Ishikawa (cell line): ENCODE measurements around the gene TECPR2.

ENCODE experiments used
- CEBPB ChIP-seq: IDR thresholded peaks from 2 replicates; pipeline ENCODE4 v1.6.1; 2012
- CREB1 ChIP-seq: IDR thresholded peaks from 2 replicates; pipeline ENCODE4 v1.6.1; 2012; ENCODE audit warnings: low read depth
- EGR1 ChIP-seq: IDR thresholded peaks from 2 replicates; pipeline ENCODE4 v1.6.1; 2012
- EP300 ChIP-seq: IDR thresholded peaks from 2 replicates; pipeline ENCODE4 v1.6.1; 2012; ENCODE audit warnings: borderline replicate concordance
- FOXM1 ChIP-seq: IDR thresholded peaks from 2 replicates; pipeline ENCODE4 v1.6.1; 2012; ENCODE audit warnings: low read depth, borderline replicate concordance
- NFIC ChIP-seq: IDR thresholded peaks from 2 replicates; pipeline ENCODE4 v1.6.1; 2012
- RAD21 ChIP-seq: IDR thresholded peaks from 2 replicates; pipeline ENCODE4 v1.6.1; 2012; ENCODE audit warnings: low read depth
- TAF1 ChIP-seq: IDR thresholded peaks from 2 replicates; pipeline ENCODE4 v1.6.1; 2012; ENCODE audit warnings: low read depth, mild to moderate bottlenecking
- TCF12 ChIP-seq: IDR thresholded peaks from 2 replicates; pipeline ENCODE4 v1.6.1; 2012; ENCODE audit warnings: low read depth
- TEAD4 ChIP-seq: IDR thresholded peaks from 2 replicates; pipeline ENCODE4 v1.6.1; 2012
- YY1 ChIP-seq: IDR thresholded peaks from 2 replicates; pipeline ENCODE4 v1.6.1; 2012; ENCODE audit warnings: low read depth
- ZBTB7A ChIP-seq: IDR thresholded peaks from 2 replicates; pipeline ENCODE4 v1.6.1; 2012; ENCODE audit warnings: low read depth
- TF ChIP-seq, protein P1 (sequence below): IDR thresholded peaks from 2 replicates; pipeline ENCODE4 v1.6.1; 2012
- TF ChIP-seq, protein P2 (sequence below): IDR thresholded peaks from 2 replicates; pipeline ENCODE4 v1.6.1; 2012; ENCODE audit warnings: low read depth, mild to moderate bottlenecking
- TF ChIP-seq, protein P3 (sequence below): IDR thresholded peaks from 2 replicates; pipeline ENCODE4 v1.6.1; 2012

TECPR2 gene

DNA sequence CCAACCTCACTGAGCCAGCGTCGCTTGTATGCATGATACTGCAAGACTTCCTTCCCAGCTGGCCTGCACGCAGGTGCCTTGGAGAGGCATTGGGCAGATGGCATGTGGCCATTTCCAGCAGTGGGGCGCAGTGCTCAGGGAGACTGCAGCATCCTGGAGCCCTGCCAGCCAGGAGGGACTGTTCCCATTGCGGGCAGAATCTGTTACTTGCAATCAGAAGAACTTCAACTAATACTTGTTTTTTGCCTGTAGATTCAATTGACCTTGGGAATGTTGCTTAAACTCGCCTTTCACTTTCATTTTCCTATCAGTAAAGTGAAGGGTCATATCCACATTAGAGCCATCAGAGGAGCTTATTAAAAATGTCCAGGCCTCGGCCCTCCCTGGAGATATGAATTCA lies 117.0 kb downstream of the TECPR2 start:
- TF ChIP-seq CEBPB, result no peak
- TF ChIP-seq TCF12, result no peak
- no peak for TF ChIP-seq ZBTB7A

DNA sequence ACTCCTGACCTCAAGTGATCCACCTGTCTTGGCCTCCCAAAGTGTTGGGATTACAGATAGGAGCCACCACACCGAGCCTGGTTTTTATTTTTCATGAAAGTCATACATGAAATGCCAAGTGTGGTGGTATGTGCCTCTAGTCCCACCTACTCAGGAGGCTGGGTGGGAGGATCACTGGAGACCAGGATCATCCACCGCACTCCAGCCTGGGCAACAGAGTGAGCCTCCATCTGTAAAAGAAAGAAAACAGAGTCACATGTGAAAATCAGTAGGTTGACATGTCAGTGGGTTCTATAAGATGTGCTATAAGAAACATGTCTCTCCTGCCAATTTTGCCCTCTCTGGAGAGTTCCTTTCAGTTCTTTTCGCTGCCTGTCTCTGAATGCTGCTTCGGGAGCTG lies 118.6 kb downstream of the TECPR2 start:
- TF ChIP-seq NFIC (no peak), RAD21 (no peak), EGR1 (no peak), TCF12 (no peak), YY1 (no peak), TEAD4 (no peak), FOXM1 (no peak), EP300 (no peak), ZBTB7A (no peak), CREB1 (no peak), CEBPB (no peak), TAF1 (no peak)
- TF ChIP-seq, protein P1, sequence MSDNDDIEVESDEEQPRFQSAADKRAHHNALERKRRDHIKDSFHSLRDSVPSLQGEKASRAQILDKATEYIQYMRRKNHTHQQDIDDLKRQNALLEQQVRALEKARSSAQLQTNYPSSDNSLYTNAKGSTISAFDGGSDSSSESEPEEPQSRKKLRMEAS, result no peak
- TF ChIP-seq, protein P2, sequence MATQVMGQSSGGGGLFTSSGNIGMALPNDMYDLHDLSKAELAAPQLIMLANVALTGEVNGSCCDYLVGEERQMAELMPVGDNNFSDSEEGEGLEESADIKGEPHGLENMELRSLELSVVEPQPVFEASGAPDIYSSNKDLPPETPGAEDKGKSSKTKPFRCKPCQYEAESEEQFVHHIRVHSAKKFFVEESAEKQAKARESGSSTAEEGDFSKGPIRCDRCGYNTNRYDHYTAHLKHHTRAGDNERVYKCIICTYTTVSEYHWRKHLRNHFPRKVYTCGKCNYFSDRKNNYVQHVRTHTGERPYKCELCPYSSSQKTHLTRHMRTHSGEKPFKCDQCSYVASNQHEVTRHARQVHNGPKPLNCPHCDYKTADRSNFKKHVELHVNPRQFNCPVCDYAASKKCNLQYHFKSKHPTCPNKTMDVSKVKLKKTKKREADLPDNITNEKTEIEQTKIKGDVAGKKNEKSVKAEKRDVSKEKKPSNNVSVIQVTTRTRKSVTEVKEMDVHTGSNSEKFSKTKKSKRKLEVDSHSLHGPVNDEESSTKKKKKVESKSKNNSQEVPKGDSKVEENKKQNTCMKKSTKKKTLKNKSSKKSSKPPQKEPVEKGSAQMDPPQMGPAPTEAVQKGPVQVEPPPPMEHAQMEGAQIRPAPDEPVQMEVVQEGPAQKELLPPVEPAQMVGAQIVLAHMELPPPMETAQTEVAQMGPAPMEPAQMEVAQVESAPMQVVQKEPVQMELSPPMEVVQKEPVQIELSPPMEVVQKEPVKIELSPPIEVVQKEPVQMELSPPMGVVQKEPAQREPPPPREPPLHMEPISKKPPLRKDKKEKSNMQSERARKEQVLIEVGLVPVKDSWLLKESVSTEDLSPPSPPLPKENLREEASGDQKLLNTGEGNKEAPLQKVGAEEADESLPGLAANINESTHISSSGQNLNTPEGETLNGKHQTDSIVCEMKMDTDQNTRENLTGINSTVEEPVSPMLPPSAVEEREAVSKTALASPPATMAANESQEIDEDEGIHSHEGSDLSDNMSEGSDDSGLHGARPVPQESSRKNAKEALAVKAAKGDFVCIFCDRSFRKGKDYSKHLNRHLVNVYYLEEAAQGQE, result no peak
- TF ChIP-seq, protein P3, sequence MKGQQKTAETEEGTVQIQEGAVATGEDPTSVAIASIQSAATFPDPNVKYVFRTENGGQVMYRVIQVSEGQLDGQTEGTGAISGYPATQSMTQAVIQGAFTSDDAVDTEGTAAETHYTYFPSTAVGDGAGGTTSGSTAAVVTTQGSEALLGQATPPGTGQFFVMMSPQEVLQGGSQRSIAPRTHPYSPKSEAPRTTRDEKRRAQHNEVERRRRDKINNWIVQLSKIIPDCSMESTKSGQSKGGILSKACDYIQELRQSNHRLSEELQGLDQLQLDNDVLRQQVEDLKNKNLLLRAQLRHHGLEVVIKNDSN, result no peak

DNA sequence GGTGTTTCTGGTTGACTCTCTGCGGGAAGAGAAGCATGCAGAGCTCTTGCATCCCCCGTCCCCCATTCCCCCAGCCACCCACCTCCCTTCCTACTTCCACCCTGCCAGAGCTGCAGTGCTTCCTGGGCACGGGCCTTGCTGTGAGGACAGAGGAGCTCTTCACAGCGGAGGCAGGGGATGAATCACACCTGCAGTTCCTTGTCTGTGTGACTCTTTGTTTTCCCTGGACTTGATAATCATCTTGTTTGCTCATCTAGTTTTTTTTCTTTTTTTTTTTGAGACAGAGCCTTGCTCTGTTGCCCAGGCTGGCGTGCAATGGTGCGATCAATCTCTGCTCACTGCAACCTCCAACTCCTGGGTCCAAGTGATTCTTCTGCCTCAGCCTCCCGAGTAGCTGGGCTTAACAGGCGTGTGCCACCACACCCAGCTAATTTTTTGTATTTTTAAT lies 119.1 kb downstream of the TECPR2 start:
- TF ChIP-seq CREB1, result no peak
- TF ChIP-seq CEBPB, result no peak

DNA sequence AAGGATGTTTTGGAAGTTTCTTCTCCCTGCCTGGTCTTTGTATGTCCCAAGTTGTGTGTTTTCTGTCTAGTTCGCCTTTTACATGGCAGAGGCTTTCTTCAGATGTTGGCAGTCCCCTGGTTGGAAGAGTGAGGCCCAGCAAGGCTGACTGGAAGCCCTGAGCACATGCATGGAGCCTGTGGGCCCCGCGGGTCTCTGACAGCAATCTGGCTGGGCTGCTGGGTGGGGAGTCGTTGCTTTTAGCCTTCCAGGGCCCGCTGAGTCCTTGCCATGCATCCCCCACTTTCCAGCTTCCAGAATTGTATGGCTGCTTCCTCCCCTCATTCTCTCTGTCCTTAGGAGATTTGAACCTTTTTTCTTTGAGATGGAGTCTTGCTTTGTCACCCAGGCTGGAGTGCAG lies 121.6 kb downstream of the TECPR2 start:
- TF ChIP-seq CREB1, result no peak
- TF ChIP-seq, protein P2, result no peak
- no peak for TF ChIP-seq TEAD4
- no peak for TF ChIP-seq RAD21
- TF ChIP-seq, protein P3, result no peak
- TF ChIP-seq TAF1, result no peak
- TF ChIP-seq NFIC, result no peak
- TF ChIP-seq EGR1, result no peak
- no peak for TF ChIP-seq ZBTB7A
- no peak for TF ChIP-seq CEBPB
- TF ChIP-seq EP300, result no peak
- no peak for TF ChIP-seq TCF12
- TF ChIP-seq FOXM1, result no peak
- TF ChIP-seq YY1, result no peak
- TF ChIP-seq, protein P1, result no peak

DNA sequence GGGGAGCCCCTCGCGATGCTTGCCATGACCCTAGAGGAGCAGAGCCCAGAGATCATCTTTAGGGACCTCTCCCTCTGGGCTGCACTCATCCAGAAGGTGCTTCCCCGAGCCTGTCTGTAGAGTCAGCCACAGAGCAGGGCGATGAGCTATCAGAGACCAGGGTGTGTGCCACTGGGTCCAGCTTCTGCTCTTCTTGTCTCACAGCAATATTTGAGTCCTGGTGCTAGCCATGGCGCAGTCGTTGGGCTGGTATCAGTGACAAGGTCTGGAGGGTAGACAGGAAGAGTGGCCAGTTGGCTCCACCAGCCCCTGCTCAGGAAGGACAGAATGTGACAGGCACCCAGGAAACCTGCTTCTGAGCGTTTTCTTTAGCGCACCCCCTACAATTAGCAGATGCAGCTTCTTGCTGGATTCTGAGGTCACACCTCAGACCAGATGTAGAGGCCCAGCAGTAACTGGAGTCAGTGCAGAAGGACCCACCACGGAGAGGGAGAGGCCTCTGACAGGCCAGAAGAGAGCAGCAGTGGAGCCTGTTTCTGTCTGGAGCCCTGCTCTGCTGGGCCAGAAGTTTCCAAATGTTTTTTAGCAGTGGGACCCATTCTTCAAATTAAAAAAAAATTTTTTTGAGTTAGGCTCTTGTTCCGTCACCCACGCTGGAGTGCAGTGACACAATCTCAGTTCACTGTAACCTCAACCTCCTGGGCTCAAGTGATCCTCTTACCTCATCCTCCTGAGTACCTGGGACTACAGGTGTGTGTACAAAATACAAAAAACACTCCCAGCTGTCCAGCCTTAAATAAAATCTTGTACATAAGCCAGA lies 123.2 kb downstream of the TECPR2 start:
- TF ChIP-seq EP300 (no peak), YY1 (no peak), EGR1 (no peak), NFIC (no peak), TEAD4 (no peak), TCF12 (no peak), CREB1 (no peak), ZBTB7A (no peak), TAF1 (no peak), RAD21 (no peak), FOXM1 (no peak), CEBPB (no peak)
- TF ChIP-seq, protein P3, result no peak
- TF ChIP-seq, protein P1, result no peak
- TF ChIP-seq, protein P2, result no peak
